A549 treated with CpdA at 1 μM for 4 hours (cell line): Measurements from ENCODE around the gene SGCE. TPM values are rescaled to one million over a fixed set of nuclear protein-coding genes. Genes with fewer than 3 reads are reported as not detected.

Experiments
- total RNA-seq: library from RNA; stranded (reverse); fragments of 200-300 nt; extraction: Qiagen RNA extraction; gene quantifications from 5 replicates; pipeline ENCODE4 v1.2.3, GENCODE V29; 2022; ENCODE audit warnings: low read depth

SGCE gene, protein sequence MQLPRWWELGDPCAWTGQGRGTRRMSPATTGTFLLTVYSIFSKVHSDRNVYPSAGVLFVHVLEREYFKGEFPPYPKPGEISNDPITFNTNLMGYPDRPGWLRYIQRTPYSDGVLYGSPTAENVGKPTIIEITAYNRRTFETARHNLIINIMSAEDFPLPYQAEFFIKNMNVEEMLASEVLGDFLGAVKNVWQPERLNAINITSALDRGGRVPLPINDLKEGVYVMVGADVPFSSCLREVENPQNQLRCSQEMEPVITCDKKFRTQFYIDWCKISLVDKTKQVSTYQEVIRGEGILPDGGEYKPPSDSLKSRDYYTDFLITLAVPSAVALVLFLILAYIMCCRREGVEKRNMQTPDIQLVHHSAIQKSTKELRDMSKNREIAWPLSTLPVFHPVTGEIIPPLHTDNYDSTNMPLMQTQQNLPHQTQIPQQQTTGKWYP
- 50.4 to 54.0 TPM (median 51.9 TPM) in 5 replicates for total RNA-seq

DNA sequence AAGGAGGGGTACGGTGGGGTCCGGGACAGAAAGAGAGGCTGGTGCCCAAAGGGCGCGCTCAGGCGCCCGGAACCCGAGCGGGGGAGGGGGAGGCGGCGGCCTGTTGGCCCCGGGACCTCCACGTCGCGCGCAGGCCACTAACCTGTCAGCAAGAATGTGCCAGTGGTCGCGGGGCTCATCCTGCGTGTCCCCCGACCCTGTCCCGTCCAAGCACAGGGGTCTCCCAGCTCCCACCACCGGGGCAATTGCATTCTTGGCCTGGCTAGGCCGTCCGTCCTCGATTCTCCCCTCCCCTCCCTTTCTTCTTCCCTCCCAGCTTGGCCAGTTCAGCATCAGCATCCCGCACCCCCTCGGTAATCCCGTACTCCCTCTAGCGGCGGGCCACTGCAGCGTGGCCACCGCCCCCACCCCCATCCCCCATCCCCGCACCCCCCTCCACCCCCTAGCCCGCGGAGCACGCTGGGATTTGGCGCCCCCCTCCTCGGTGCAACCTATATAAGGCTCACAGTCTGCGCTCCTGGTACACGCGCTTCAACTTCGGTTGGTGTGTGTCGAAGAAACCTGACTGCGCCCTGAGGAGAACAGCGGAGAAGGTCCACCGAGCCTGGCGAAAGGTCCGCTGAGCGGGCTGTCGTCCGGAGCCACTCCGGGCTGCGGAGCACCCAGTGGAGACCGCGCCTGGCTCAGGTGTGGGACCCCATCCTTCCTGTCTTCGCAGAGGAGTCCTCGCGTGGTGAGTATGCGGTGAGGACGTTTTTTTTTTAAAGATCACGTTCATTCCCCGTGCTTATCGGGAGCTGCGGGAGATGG, at the start of gene SGCE:
Gene SGCE, minus strand, starts transcription at position 286 of the 810 bp plus-strand sequence. Its CDS starts 35 bp downstream, at position 251.

Other genes starting within 250 kb of the SGCE start
- gene CASD1, start 146.3 kb downstream of the SGCE start, total RNA-seq: 8.8 to 10.9 TPM (median 9.8 TPM) in 5 replicates